Right lobe of liver (tissue), 4 donors: ENCODE data around the gene CDCP2.

ENCODE experiments used
- POLR2A ChIP-seq: fragments of 450-650 bp; IDR thresholded peaks from one replicate; pipeline ENCODE4 v1.6.1; 2017; ENCODE audit warnings: antibody characterized with exemption, mild to moderate bottlenecking
- TF ChIP-seq, protein P1 (sequence below), 4 donors: fragments of 200-600 bp in 3 of 4; fragments of 450-650 bp in 1 of 4; IDR thresholded peaks; one replicate each; pipeline versions ENCODE4 v1.5.1 to v1.8.0; 2016 to 2022; ENCODE audit warnings: antibody characterized with exemption in 4 of 4, mild to moderate bottlenecking in 2 of 4
- donor health status: DM: no; HTN: no; CAD: no.
- donor health status: DM: no; HTN: no; CAD: no.
- donor health status: DM: no; HTN: yes; CAD: no.

DNA sequence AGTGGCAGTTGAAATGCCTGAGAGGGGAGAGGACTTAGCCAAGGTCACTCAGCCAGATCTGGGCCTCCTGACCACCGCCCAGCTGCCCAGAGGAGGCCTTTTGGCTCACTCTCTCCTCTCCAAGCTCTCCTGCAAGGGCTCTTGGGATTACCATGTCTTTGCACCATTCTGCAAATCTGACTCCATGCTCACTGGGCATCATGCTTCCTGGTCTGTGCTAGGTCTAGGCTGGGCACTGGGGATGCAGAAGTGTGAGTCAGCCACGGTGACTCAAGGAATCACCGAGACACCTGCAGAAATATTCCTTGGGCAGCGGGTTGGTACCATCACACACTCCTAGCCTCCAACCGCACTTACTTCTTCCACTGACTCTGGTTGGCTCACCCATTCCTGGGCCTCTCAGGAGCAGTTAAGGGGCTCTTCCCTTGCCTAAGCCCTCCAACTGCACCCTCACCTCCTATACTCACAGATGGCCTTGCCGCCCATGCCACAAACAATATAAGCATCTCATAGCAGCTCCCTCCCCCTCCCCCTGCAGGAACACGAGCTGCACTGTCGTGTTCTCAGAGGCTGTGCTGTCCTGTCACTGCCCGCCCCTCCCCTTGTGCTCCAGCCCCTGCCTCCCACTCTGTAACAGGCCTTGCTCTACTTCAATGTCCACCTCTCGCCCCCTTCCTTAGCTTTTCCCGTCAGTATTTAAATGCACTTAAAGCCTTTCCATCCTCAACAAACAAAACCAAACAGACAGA, 34.8 kb downstream of the CDCP2 start:
- TF ChIP-seq, protein P1, sequence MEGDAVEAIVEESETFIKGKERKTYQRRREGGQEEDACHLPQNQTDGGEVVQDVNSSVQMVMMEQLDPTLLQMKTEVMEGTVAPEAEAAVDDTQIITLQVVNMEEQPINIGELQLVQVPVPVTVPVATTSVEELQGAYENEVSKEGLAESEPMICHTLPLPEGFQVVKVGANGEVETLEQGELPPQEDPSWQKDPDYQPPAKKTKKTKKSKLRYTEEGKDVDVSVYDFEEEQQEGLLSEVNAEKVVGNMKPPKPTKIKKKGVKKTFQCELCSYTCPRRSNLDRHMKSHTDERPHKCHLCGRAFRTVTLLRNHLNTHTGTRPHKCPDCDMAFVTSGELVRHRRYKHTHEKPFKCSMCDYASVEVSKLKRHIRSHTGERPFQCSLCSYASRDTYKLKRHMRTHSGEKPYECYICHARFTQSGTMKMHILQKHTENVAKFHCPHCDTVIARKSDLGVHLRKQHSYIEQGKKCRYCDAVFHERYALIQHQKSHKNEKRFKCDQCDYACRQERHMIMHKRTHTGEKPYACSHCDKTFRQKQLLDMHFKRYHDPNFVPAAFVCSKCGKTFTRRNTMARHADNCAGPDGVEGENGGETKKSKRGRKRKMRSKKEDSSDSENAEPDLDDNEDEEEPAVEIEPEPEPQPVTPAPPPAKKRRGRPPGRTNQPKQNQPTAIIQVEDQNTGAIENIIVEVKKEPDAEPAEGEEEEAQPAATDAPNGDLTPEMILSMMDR (IDR thresholded peaks at IDR 0.05): no peak
- no peak for TF ChIP-seq POLR2A
